ENCODE results near the gene EME2.

EME2 gene

DNA sequence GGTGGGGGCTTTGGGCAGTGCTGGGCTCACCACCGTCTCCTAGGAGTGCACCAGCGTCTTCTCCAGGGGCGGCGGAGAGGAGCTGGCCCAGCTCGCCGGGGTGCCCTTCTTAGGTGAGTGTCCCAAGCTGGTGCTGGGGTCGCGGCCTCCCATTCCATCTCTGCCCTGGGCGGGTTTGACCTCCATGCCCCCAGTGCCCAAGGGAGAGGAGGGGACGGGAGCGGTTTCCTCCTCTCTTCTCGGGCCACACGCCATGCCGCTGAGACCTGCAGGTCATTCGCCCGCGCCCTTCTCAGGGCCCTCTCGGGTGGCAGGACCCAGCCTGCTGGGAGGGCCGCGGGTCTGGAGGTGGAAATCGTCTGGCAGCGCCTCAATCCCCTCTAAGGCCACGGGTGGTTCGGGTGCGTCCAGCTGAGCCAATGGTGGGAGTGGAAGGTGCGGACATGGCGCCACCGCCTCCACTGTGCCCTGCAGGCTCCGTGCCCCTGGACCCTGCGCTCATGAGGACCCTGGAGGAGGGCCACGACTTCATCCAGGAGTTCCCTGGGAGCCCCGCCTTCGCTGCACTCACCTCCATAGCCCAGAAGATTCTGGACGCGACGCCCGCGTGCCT lies 15.6 kb downstream of the EME2 start:
- no peak overlapping the region for H3K27ac ChIP-seq (ENCODE audit: low read length)
- H3K36me3 ChIP-seq (ENCODE audit: control insufficient read depth in 2 of 2, insufficient read depth in 2 of 2, low read length in 2 of 2): peaks cover 14 to 20% of the 10 kb centered on the region in 2 donors

GRCh38 chr16:1788708-1789100 lies 16.1 kb downstream of the EME2 start:
- Histone ChIP-seq H3K27me3 (ENCODE audit: control insufficient read depth in 1 of 2, insufficient read depth in 2 of 2, low read length in 2 of 2) (no peaks in the 10 kb centered on the region), H3K9ac (ENCODE audit: low read length in 2 of 2) (no peak overlapping the region), H3K9me3 (ENCODE audit: control insufficient read depth in 2 of 2, low read length in 2 of 2) (no peaks in the 10 kb centered on the region), H3K4me3 (ENCODE audit: low read length in 2 of 2) (no peak overlapping the region), H3K36me3 (ENCODE audit: control insufficient read depth in 2 of 2, insufficient read depth in 2 of 2, low read length in 2 of 2) (peaks cover 14 to 20% of the 10 kb centered on the region in 2 donors), H3K27ac (ENCODE audit: low read length) (no peak overlapping the region), H3K4me1 (ENCODE audit: control insufficient read depth, insufficient read depth, low read length) (peaks cover 14% of the 10 kb centered on the region)

More for the DNA sequence above, 15.6 kb downstream of the EME2 start:
- Histone ChIP-seq H3K27me3 (ENCODE audit: control insufficient read depth in 1 of 2, insufficient read depth in 2 of 2, low read length in 2 of 2) (no peaks in the 10 kb centered on the region), H3K9ac (ENCODE audit: low read length in 2 of 2) (no peak overlapping the region), H3K9me3 (ENCODE audit: control insufficient read depth in 2 of 2, low read length in 2 of 2) (no peaks in the 10 kb centered on the region), H3K4me1 (ENCODE audit: control insufficient read depth, insufficient read depth, low read length) (peaks cover 18% of the 10 kb centered on the region), H3K4me3 (ENCODE audit: low read length in 2 of 2) (no peak overlapping the region)

GRCh38 chr16:1789643-1790045 lies 17.0 kb downstream of the EME2 start:
- Histone ChIP-seq H3K27ac (ENCODE audit: low read length) (no peak overlapping the region), H3K4me1 (ENCODE audit: control insufficient read depth, insufficient read depth, low read length) (peaks cover 8% of the 10 kb centered on the region), H3K27me3 (ENCODE audit: control insufficient read depth in 1 of 2, insufficient read depth in 2 of 2, low read length in 2 of 2) (no peaks in the 10 kb centered on the region), H3K9me3 (ENCODE audit: control insufficient read depth in 2 of 2, low read length in 2 of 2) (no peaks in the 10 kb centered on the region), H3K9ac (ENCODE audit: low read length in 2 of 2) (no peak overlapping the region), H3K4me3 (ENCODE audit: low read length in 2 of 2) (no peak overlapping the region), H3K36me3 (ENCODE audit: control insufficient read depth in 2 of 2, insufficient read depth in 2 of 2, low read length in 2 of 2) (peaks cover 14 to 20% of the 10 kb centered on the region in 2 donors)

DNA sequence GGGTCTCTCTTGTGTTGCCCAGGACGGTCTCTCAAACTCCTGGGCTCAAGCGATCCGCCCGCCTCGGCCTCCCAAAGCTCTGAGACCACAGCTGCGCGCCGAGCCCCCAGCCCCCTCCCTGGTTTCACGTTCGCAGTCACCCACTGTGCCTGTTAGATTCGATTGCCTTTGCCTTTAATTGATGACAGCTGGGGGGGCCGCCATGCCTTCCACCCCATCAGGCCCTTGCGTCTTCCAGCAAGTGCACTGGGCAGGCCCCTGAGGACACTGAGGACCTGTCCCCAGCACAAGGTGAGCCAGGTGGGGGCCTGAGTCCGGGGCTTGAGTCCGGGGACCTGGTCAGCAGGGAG lies 17.6 kb downstream of the EME2 start:
- Histone ChIP-seq H3K36me3 (ENCODE audit: control insufficient read depth in 2 of 2, insufficient read depth in 2 of 2, low read length in 2 of 2) (peaks cover 13 to 18% of the 10 kb centered on the region in 2 donors), H3K4me1 (ENCODE audit: control insufficient read depth, insufficient read depth, low read length) (peaks cover 4% of the 10 kb centered on the region), H3K4me3 (ENCODE audit: low read length in 2 of 2) (no peak overlapping the region), H3K27ac (ENCODE audit: low read length) (no peak overlapping the region), H3K27me3 (ENCODE audit: control insufficient read depth in 1 of 2, insufficient read depth in 2 of 2, low read length in 2 of 2) (no peaks in the 10 kb centered on the region), H3K9ac (ENCODE audit: low read length in 2 of 2) (no peak overlapping the region), H3K9me3 (ENCODE audit: control insufficient read depth in 2 of 2, low read length in 2 of 2) (no peaks in the 10 kb centered on the region)

DNA sequence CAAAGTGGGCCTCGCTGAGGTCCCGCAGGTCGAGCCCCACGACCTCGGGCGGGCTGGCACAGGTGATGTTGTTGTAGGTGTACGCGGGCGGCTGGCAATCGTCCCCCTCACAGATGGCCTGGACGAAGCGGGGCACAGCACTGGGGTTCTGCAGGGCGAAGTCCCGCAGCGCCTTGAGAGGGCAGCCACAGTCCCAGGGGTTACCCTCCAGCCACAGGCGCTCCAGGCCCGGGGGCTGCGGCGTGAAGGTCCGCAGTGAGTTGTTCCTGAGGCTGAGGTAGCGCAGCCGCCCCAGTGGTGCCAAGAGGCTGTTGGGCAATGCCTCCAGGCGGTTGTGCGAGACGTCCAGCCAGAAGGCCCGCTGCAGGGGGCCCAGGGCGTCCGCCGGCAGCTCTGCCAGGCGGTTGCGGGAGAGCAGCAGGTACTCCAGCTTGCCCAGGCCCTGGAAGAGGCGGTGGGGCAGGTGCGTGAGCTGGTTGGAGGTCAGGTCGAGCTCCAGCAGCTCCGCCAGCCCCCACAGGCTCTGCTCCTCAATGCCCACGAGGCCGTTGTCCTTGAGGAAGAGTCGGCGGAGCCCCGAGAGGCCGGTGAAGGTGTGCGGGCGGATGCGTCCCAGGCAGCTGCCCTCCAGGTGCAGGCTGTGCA lies 18.1 kb downstream of the EME2 start:
- H3K9ac ChIP-seq (ENCODE audit: low read length in 2 of 2): no peak overlapping the region
- H3K27ac ChIP-seq (ENCODE audit: low read length): no peak overlapping the region
- no peaks in the 10 kb centered on the region for H3K9me3 ChIP-seq (ENCODE audit: control insufficient read depth in 2 of 2, low read length in 2 of 2)
- H3K4me1 ChIP-seq (ENCODE audit: control insufficient read depth, insufficient read depth, low read length): peaks cover under 1% of the 10 kb centered on the region
- H3K36me3 ChIP-seq (ENCODE audit: control insufficient read depth in 2 of 2, insufficient read depth in 2 of 2, low read length in 2 of 2): peaks cover 11 to 18% of the 10 kb centered on the region in 2 donors
- H3K27me3 ChIP-seq (ENCODE audit: control insufficient read depth in 1 of 2, insufficient read depth in 2 of 2, low read length in 2 of 2): no peaks in the 10 kb centered on the region
- no peak overlapping the region for H3K4me3 ChIP-seq (ENCODE audit: low read length in 2 of 2)

DNA sequence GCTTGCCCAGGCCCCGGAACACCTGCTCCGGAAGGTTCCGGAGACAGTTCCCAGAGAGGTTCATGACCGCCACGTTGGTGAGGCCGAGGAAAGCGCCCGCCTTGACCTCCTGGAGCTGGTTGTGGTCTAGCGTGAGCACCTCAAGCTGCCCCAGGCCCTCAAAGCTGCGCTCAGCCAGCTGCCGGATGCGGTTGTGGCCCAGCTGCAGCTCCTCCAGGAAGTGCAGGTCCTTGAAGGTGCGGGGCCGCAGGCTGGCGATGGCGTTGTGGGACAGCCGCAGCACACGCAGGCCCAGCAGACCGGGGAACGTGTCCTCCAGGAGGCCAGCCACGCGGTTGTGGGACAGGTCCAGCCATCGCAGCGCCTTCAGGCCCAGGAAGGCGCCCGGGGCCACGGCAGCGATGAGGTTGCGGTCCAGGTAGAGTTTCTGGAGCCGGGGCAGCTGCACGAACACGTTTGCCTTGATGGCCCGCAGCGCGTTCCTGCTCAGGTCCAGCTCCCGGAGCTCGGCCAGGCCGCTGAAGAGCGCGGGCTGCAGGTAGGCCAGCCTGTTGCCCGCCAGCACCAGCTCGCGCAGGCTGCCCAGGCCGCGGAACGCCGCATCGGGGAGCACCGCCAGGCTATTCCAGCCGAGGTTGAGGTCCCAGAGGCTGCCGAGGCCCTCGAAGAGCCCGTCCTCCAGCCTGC lies 18.8 kb downstream of the EME2 start:
- Histone ChIP-seq H3K27ac (ENCODE audit: low read length) (no peak overlapping the region), H3K4me3 (ENCODE audit: low read length in 2 of 2) (no peak overlapping the region), H3K27me3 (ENCODE audit: control insufficient read depth in 1 of 2, insufficient read depth in 2 of 2, low read length in 2 of 2) (no peaks in the 10 kb centered on the region), H3K9me3 (ENCODE audit: control insufficient read depth in 2 of 2, low read length in 2 of 2) (no peaks in the 10 kb centered on the region), H3K9ac (ENCODE audit: low read length in 2 of 2) (no peak overlapping the region), H3K36me3 (ENCODE audit: control insufficient read depth in 2 of 2, insufficient read depth in 2 of 2, low read length in 2 of 2) (peaks cover 11 to 15% of the 10 kb centered on the region in 2 donors), H3K4me1 (ENCODE audit: control insufficient read depth, insufficient read depth, low read length) (no peaks in the 10 kb centered on the region)

- Histone ChIP-seq H3K36me3 (ENCODE audit: control insufficient read depth in 2 of 2, insufficient read depth in 2 of 2, low read length in 2 of 2) (peaks cover 9 to 11% of the 10 kb centered on the region in 2 donors), H3K4me3 (ENCODE audit: low read length in 2 of 2) (no peak overlapping the region), H3K9ac (ENCODE audit: low read length in 2 of 2) (no peak overlapping the region), H3K9me3 (ENCODE audit: control insufficient read depth in 2 of 2, low read length in 2 of 2) (no peaks in the 10 kb centered on the region), H3K27me3 (ENCODE audit: control insufficient read depth in 1 of 2, insufficient read depth in 2 of 2, low read length in 2 of 2) (no peaks in the 10 kb centered on the region), H3K4me1 (ENCODE audit: control insufficient read depth, insufficient read depth, low read length) (no peaks in the 10 kb centered on the region), H3K27ac (ENCODE audit: low read length) (no peak overlapping the region)
These were observed 19.6 kb downstream of the EME2 start for GRCh38 chr16:1791943-1792812.

- H3K4me1 ChIP-seq (ENCODE audit: control insufficient read depth, insufficient read depth, low read length): no peaks in the 10 kb centered on the region
- no peak overlapping the region for H3K9ac ChIP-seq (ENCODE audit: low read length in 2 of 2)
- no peak overlapping the region for H3K27ac ChIP-seq (ENCODE audit: low read length)
- H3K27me3 ChIP-seq (ENCODE audit: control insufficient read depth in 1 of 2, insufficient read depth in 2 of 2, low read length in 2 of 2): no peaks in the 10 kb centered on the region
- no peak overlapping the region for H3K4me3 ChIP-seq (ENCODE audit: low read length in 2 of 2)
- no peaks in the 10 kb centered on the region for H3K9me3 ChIP-seq (ENCODE audit: control insufficient read depth in 2 of 2, low read length in 2 of 2)
- H3K36me3 ChIP-seq (ENCODE audit: control insufficient read depth in 2 of 2, insufficient read depth in 2 of 2, low read length in 2 of 2): peaks cover 8 to 9% of the 10 kb centered on the region in 2 donors
These were observed 20.4 kb downstream of the EME2 start for GRCh38 chr16:1792836-1793577.

GRCh38 chr16:1793578-1794220 lies 21.1 kb downstream of the EME2 start, which contains the start of gene IGFALS:
Gene IGFALS (minus strand): TSS chr16:1793705. CDS start chr16:1793652, 53 bp downstream.
- no peak within 1 kb of the TSS for H3K27ac ChIP-seq (ENCODE audit: low read length)

More at GRCh38 chr16:1793578-1794220, 21.1 kb downstream of the EME2 start, which contains the start of gene IGFALS:
- Histone ChIP-seq H3K27me3 (ENCODE audit: control insufficient read depth in 1 of 2, insufficient read depth in 2 of 2, low read length in 2 of 2) (no peaks in the 10 kb centered on the region), H3K36me3 (ENCODE audit: control insufficient read depth in 2 of 2, insufficient read depth in 2 of 2, low read length in 2 of 2) (peaks cover 3 to 6% of the 10 kb centered on the region in 2 donors), H3K9me3 (ENCODE audit: control insufficient read depth in 2 of 2, low read length in 2 of 2) (no peaks in the 10 kb centered on the region), H3K9ac (ENCODE audit: low read length in 2 of 2) (no peak within 1 kb of the TSS), H3K4me1 (ENCODE audit: control insufficient read depth, insufficient read depth, low read length) (no peaks in the 10 kb centered on the region), H3K4me3 (ENCODE audit: low read length in 2 of 2) (no peak within 1 kb of the TSS)

Measured in stomach smooth muscle (tissue), 2 donors.